Esophagus muscularis mucosa (tissue), 3 donors: ENCODE results near the gene ZNF652.

Source experiments
- POLR2A ChIP-seq: fragments of 450-650 bp; IDR thresholded peaks from one replicate; pipeline ENCODE4 v1.6.1; 2017; ENCODE audit warnings: antibody characterized with exemption, moderate library complexity, mild to moderate bottlenecking, low read depth
- TF ChIP-seq, protein P1 (sequence below), 3 experiments: fragments of 200-600 bp in 2 of 3; fragments of 450-650 bp in 1 of 3; sonication (generic) in 2 of 3; IDR thresholded peaks; one replicate each; pipeline ENCODE4 v1.5.1; 2017 to 2019; ENCODE audit warnings: antibody characterized with exemption in 3 of 3, mild to moderate bottlenecking in 2 of 3, moderate library complexity in 1 of 3

DNA sequence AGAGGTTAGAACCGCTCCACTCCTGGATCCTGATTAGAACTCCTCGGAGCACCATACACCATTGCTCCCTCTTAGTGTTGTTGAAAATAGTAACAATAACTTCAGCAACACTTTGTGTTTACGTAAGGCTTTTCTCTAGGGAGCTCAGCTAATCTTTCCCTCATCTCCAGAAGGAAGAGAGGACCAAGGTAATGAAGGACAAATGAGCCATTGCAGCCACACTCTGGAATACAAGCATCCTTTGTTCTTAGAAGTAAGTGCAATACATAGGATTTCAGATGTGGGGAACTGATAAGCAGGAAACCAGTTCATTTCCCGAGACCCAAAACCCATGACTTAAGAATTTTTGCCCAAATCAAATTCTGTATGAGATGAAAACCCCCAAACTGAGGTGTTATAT, 22.9 kb upstream of the ZNF652 start:
- TF ChIP-seq POLR2A: no peak
- TF ChIP-seq, protein P1, sequence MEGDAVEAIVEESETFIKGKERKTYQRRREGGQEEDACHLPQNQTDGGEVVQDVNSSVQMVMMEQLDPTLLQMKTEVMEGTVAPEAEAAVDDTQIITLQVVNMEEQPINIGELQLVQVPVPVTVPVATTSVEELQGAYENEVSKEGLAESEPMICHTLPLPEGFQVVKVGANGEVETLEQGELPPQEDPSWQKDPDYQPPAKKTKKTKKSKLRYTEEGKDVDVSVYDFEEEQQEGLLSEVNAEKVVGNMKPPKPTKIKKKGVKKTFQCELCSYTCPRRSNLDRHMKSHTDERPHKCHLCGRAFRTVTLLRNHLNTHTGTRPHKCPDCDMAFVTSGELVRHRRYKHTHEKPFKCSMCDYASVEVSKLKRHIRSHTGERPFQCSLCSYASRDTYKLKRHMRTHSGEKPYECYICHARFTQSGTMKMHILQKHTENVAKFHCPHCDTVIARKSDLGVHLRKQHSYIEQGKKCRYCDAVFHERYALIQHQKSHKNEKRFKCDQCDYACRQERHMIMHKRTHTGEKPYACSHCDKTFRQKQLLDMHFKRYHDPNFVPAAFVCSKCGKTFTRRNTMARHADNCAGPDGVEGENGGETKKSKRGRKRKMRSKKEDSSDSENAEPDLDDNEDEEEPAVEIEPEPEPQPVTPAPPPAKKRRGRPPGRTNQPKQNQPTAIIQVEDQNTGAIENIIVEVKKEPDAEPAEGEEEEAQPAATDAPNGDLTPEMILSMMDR (IDR thresholded peaks at IDR 0.05): no peak
